Activated CD4-positive, alpha-beta T cell treated with anti-CD3 and anti-CD28 coated beads, Interleukin-2, amount 50 U/mL, for 16 hours (primary cell): ENCODE measurements around the gene FADS1.

Experiments used
- DNase-seq: peaks from one replicate; pipeline ENCODE4 v3.0.0-alpha.2; 2020

Gene FADS1

DNA sequence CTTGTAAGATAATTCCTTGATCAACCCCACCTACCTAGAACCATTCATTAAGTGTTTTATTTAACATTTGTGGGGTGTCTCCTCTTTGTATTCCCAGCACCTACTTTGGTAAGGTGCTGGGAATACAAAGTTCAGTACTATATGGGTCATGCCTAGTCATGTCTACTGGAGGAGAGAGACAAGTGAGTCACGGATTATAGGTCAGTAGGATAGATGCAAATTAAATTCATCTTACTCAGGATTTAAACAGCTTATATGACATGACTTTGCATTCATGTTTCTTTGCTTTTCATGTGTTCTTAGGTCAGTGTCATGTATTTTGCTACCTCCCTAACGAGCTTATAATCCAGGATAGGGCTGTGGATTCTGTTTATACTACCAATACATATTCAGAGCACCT lies 3.4 kb upstream of the FADS1 start:
- DNase-seq = no peak

DNA sequence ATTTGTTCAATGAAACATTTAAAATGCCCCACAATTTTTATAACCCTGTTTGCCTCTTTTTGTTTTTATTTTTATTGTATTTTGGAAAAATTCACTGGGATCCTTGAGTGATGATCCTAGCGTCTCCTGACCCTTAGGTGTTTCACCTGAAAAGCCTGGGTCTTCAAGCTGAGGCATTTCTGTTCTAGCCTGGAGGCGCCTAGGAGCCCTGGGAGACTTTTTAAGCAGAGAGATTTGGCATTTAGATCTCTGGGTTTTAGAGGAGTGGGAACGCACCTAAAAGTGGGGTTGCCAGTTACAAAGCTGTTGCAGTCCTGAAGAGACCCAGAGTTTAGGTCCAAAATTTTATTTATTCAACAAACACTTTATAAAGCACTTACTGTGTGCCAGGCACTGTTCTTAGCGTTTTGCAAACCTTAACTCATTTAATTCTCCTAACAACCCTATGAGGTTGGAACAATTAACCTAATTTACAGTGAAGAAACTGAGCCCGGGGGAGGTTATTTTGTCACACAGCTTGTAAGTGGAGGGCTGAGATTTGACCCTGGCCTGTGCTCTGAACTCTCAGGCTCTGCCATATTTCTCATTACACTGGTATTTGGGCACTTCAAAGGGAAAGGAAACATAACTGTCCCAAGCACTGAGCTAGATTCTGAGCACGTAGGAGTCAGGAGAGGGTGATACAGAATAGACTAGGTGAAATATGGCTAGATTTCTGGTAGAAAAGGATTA lies 834 bp upstream of the FADS1 start:
- no peak for DNase-seq

DNA sequence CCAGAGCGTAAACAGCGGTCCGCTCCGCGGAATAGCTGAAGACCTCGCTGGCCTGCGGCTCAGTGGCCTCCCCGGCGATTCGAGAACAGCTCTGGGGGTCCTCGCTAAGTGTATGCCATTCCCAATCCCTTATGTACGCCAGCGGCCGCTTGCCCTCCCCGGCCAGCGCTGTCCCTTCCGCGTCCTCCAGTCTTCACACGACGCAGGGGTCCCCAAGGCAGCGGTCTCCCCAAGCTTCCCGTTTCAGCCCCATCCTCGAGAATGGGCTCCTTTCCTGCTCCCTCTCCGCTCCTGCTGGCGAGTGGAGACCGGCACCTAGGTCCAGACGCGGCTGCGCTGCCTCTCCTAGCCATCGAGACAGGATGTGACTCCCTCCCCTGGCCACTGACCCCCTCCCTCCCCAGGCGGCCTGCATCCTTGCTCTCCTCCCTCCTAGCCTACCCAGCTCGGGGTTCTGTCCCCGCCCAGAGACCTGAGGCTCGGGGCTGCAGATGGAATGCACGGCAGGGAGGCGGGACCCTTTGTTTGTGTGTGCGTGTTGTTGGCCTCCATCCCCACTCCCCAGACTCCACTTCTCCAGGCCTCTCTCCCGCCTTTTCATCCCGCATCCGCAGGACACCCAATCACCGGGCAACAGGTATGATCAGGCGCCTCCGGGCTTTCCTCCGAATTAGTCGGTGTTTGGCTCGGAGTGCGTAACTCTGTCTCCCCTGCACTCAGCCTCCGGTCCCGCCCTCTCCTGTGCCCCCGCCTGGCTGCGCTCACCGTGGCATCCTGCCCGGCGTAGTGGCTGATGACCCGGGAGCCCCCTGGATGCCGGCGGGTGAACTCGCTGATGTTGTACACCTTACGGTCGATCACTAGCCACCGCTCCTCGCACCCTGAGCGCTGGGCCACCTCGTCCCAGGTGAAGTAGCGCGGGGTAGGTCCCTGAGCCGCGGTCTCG lies 740 bp downstream of the FADS1 start:
- peak; percentile 71 for DNase-seq

DNA sequence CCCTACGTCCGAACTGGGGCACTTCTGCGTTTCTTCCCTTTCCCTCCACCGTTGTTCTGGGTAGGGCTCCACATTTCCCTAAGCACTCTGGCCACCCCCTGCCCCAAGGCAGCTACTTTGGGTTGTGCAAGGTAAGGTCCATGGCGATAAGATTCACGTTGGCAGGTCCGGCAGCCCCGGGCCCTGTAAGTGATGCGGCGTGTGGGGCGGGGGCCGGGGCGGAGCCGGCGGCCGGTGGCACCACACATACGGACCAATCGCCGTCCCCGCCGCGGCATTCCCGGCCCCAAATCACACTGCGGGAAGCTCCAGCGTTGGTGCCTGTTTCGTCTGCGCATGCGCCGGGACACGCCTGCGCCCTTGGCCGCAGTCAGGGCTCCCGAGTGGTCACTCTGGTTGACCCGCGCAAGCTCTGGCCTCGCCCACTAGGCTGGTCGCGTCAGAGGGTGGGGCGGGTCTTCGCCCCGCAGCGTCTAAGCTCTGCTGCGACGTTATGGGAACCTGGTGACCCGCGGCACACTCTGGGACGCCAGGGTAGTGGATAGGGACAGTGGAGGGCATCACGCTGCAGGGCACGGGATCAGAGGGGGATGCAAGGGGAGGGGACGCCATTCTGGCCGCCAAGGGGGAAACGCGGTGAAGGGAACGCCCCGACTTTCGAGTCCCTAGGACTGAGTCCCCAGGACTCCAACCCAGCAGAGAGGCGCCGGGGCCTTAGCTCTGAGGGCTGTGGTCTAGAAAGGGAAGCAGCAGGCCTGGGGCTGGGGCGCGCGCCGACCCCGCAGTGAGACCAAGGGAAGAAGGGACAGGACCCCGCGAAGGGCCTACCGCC lies 1.6 kb downstream of the FADS1 start:
- peak; percentile 94 for DNase-seq

DNA sequence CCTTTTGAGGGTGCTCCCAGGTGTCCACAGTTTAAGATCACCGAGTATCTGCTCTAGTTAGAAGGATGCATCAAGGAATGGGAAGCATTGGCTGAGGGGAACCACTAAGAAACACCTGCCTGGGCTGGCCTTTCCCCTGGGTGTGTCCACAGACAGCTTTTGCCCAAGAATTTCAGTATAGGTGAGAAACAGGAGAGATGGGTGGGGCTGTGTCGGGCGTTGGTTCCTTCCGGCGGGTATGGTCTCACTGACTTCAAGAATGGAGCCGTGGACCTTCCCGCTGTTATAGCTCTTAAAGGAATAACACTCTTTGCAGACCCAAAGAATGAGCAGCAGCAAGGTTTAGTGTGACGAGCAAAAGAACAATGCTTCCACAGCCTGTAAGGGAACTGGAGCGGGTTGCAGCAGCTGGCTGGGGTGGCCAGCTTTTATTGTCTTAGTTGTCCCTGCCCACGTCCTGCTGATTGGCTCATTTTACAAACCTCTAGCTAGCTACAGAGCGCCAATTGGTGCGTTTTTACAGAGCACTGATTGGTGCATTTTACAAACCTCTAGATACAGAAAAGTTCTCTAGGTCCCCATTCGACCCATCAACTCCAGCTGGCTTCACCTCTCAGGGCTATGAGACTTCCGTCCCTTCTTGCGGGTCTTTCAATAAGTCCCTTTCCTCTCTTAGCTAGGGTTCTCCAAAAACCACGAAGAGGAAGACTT lies 2.4 kb downstream of the FADS1 start:
- DNase-seq = peak; percentile 55

DNA sequence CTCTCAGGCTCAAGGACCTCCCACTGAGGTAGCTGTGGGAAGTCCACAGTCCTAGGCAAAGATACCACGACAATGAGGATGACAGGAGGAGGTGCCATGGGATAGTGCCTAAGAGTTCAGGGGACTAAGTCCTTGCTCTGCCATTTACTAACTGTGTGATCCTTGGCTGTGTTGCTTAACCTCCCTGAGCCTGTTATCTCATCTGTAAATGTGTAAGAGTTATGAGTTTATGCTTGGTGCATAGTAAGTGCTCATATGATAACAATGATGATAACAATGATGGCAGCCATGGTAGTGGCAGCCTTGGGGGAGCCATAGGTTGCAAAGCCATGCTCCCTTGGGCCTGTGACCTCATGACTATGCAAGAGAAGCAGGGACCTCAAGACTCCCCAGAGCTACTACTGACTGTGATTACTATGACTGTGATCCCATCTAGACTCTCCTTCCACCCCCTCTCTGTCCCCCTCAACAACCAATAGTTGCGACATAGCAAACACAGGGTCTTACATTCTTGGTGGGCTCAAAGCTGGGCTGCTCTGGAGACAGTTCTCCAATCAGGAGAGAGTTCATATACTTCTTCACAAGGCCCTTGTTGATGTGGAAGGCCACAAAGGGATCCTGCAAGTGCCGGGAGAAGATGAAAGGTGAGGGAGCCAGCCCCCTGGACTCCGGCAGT lies 3.9 kb downstream of the FADS1 start:
- DNase-seq = no peak

DNA sequence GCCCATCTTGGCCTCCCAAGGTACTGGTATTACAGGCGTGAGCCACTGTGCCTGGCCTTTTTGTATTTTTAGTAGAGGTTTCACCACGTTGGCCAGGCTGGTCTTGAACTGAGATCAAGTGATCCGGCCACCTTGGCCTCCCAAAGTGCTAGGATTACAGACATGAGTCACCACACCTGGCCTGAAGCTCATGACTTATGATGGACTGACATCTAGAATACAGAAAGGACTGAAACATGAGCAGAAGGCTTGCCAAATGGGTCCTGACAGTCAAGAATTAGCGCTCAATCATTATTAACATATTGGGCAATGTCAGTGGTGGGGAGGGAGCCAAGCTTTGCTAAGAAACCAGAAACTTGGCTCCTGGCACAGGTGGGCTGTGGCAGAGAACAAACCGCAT lies 5.0 kb downstream of the FADS1 start:
- no peak for DNase-seq

DNA sequence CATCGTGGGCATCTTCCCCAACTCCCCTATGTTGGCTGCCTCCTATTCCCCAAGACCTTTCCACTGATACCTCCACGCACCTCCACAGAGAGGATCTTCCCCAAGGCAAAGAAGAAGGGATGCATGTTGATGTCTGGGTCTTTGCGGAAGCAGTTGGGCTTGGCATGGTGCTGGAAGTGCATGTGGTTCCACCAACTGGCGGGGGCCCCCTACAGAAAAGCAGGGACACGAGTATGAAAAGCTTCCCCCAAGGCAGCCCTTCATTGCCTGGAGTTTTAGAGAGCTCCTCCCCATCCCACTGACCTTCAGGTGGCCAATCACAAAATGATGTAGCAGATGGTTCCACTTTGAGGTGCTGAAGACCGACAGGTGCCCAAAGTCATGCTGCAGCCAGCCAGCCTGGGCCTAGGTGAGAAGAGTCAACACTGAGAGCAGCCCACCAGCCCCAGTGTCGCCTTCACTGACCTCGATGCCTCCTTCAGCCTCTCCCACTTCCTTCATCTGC lies 6.1 kb downstream of the FADS1 start:
- DNase-seq = no peak

DNA sequence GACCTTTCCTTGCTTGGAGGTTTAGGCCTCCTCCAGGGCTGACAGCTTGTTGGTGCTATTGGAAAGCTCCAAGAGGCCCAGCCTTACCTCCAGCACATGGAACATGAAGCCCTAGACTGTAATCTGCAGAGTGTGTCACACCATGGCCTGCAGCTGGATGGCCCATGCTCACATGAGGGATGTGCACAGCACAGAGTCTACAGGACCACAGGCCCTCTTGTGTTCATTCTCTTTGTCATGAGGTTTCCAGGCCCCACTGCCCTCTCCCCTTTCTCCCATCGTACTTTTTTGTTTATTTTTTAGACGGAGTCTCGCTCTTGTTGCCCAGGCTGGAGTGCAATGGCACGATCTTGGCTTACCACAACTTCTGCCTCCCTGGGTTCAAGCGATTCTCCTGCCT lies 10.0 kb downstream of the FADS1 start:
- no peak for DNase-seq

DNA sequence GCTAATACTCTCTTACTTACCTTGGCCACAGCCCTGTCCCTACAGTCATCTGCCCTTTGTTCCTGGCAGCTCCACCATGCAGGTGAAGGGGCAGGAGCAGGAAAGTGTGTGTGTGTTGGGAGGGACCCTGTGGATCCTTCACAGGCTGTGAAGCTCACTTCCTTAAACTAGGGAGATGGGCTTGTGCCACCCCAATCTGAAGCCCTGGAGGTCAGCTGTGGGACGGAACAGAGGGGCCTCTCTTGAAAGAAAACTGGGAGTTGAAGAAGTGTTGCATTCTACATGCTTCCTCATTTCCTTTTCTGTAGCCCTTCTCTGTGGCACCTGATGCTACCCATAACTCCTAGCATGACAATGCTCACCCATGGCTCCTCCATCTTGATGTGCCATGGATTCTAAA lies 11.7 kb downstream of the FADS1 start:
- no peak for DNase-seq

DNA sequence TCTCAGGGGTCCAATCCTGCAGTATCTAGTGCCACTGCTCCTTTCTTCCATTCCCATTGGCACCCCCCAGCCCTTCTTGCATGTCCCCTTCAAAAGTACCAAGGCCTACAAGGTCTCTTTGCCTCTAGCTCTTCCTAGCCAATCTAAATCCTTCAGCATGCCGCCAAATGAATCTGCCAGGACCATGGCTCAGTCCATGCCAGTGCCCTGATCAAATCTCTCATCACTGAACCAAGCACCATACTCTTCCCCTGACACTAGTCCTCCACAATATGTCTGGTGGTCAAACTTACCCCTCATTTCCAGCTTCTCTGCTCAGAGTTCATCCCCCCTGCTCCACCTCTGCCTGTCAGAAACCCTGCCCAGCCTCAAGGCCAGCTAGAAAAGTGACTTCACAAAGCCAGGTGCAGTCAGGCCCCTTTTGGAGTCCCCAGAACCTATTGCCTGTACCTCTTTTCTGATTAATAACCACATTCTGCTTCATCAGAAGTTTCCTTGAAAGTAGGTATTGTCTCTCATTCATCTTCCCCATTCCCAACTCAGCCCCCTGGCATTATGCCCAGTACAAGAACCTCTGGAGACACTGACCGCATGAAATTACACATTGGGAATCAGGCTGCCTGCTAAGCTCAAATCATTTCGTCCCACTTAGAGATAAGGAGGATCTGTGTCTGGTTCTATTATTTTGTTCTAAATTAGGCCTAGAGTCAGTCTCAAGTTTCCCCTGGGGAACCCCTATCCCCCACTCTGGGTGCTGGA lies 12.7 kb downstream of the FADS1 start:
- DNase-seq = no peak

DNA sequence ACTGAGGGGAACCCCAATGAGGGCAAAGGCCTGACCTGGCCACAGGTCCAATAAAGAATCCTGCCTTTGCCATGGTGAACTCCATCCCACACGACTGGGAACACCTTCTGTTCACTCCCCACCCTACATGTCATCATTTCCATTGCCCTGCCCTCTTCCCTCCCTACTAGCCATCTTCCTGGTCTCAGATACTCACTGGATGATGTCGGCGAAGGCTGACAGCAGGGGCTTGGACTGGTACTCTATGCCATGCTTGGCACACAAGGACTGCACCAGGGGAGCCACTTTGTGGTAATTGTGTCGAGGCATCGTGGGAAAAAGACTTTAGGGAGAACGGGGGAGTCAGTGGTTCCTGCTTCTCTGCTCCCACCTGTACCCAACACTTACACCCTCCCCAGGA lies 14.2 kb downstream of the FADS1 start:
- no peak for DNase-seq

DNA sequence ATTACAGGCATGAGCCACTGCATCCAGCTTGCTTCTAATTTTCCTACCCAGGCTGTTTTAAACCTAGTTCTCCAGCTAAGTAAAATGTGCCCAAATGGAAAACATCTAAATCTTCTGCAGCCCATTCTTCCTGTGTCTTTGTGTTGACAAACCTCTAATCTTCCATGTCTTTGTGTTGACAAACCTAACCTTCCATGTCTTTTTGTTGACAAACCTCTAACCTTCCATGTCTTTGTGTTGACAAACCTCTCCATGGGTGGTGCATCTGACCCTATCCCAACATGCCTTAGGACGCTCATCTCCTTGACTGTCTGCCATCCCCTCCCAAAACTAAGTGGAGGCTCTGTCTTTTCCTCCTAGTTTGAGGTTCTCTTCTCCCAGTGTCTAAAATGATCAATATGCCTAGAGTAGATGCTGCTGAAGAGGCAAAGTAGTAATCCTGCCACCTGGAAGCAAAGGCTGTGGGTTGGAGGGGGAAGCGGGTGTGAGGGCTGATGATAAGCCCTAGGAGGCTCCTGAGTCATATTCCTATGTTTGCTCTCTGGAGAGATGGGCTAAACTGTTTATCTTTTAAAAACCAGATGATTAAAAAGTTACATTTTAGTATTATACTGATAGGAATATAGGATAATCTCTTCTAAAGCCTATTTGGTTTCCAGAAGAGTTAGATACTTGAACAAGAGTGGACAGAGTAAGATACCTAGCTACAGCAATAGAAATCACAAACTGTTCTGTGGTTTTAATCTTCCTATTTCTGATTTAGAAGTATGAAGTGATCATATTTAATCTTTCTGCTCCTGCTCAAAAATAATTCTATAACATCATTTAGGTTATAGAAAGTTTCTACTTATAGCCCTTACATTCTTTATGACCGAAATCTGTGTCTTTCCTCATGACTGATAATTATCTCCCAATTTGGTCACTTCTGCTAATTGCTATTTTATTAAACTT lies 16.2 kb downstream of the FADS1 start:
- DNase-seq = no peak

DNA sequence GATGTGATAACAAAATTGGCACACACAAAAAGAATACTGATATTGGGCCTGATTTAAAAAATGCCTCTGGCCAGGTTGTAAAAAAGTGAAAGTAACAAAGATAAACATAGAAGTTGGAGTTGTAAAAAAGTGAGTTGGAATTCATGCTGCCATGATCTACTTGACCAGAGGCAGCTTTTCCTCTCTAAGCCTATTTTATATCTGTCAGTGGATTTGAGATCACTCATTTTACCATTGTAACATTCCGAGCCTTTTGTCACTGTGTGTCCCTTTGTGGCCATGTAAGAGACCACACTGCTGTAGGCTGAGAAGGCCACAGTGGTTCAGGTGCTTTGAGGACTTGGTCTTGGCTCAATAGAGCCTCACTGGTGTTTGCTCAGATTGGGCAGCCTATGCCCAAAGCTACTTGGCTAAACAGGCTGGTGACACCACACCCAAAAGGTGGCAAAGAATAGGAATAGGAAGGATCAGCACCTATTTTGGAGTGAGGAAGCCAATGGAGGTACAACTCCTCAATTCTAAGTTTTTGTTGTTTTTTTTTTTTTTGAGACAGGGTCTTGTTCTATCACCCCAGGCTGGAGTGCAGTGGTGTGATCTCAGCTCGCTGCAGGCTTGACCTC lies 17.0 kb downstream of the FADS1 start:
- no peak for DNase-seq

DNA sequence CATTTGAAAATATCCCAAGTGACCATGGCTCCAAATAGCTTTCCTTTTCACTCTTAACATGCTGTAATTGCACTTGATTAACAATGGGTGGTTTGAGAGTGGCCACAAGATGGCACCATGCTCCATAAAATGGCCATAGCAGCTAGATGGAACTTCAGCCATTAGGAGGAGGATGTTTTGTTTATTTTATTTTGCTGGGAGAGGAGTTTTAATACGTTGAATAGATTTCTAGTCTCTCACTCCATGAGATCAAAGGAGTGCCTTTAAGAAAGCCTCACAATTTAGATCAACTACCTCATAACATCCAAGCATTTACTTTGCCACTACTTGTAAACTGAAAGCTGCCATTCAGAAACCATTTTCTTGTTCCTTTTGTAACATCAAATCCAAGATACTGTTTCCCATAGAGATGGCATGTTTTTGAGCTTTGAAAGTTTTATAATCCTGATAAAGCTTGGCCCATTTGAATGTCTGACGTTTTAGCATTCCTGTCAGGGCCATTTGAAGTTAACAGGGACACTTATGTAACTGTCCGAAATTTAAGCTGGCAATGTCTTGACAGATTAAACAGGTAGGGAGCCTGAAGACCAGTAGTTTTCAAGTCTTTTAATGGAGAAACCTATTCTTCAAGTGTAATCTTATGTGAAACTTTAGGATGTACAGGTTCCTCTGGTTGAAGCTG lies 19.4 kb downstream of the FADS1 start:
- peak; percentile 72 for DNase-seq

DNA sequence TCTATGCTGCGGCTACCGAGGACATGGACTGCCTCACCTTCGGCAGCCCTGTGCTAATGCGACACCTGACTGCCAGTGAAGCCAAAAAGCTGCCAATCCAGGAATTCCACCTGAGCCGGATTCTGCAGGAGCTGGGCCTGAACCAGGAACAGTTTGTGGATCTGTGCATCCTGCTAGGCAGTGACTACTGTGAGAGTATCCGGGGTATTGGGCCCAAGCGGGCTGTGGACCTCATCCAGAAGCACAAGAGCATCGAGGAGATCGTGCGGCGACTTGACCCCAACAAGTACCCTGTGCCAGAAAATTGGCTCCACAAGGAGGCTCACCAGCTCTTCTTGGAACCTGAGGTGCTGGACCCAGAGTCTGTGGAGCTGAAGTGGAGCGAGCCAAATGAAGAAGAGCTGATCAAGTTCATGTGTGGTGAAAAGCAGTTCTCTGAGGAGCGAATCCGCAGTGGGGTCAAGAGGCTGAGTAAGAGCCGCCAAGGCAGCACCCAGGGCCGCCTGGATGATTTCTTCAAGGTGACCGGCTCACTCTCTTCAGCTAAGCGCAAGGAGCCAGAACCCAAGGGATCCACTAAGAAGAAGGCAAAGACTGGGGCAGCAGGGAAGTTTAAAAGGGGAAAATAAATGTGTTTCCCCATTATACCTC lies 20.8 kb downstream of the FADS1 start:
- no peak for DNase-seq

DNA sequence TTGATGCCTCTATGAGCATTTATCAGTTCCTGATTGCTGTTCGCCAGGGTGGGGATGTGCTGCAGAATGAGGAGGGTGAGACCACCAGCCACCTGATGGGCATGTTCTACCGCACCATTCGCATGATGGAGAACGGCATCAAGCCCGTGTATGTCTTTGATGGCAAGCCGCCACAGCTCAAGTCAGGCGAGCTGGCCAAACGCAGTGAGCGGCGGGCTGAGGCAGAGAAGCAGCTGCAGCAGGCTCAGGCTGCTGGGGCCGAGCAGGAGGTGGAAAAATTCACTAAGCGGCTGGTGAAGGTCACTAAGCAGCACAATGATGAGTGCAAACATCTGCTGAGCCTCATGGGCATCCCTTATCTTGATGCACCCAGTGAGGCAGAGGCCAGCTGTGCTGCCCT lies 21.3 kb downstream of the FADS1 start:
- DNase-seq = no peak

DNA sequence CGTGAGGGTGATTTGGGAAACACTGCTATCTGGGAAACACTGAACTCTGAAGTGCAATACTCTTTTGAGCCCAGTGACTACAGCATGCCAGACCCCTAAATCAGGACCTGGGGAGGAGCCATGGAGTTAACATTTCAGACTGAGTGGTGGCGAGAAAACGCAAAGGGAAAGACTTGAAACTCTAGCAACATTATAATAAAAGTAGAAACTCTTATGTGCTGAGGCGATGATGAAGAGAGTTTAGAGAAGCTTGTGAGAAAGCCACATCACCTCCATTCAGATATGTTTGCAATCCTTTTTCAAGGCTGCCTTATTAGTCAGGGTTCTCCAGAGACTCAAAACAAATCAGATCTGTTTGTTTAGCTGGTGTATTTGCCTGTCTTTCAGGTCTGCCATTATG lies 22.2 kb downstream of the FADS1 start:
- no peak for DNase-seq
